Loucy (cell line): ENCODE data around the gene SIPA1.
A peak's percentile ranks its signal among the peaks of the same experiment; 100 is the strongest.

Experiments used
- H2AFZ ChIP-seq: fragments of 200-600 bp; sonication (generic); 2 replicates; pipeline ENCODE4 v1.6.0; 2016; ENCODE audit warnings: antibody characterized with exemption, mild to moderate bottlenecking, low read length, moderate library complexity
- H3F3A ChIP-seq: fragments of 200-600 bp; 2 replicates; pipeline ENCODE4 v1.6.0; 2016; ENCODE audit warnings: antibody characterized with exemption, low read depth, mild to moderate bottlenecking
- H3K27me3 ChIP-seq: fragments of 200-600 bp; sonication (generic); 2 replicates; pipeline ENCODE4 v1.6.1; 2014; ENCODE audit warnings: low read length, mild to moderate bottlenecking; ENCODE audit not compliant: insufficient read depth, poor library complexity, severe bottlenecking
- H3K36me3 ChIP-seq: fragments of 200-600 bp; sonication (generic); 2 replicates; pipeline ENCODE4 v1.6.1; 2016; ENCODE audit warnings: low read length; ENCODE audit not compliant: insufficient read depth
- H3K4me1 ChIP-seq: fragments of 200-600 bp; sonication (generic); 2 replicates; pipeline ENCODE4 v1.5.1; 2014; ENCODE audit warnings: low read length, mild to moderate bottlenecking; ENCODE audit not compliant: insufficient read depth, poor library complexity, severe bottlenecking
- H3K4me2 ChIP-seq: fragments of 200-600 bp; sonication (generic); 2 replicates; pipeline ENCODE4 v1.6.0; 2014; ENCODE audit warnings: antibody characterized with exemption, low read length, low read depth, mild to moderate bottlenecking; ENCODE audit not compliant: poor library complexity, severe bottlenecking
- H3K4me3 ChIP-seq: fragments of 200-600 bp; sonication (generic); 2 replicates; pipeline ENCODE4 v1.5.1; 2014; ENCODE audit warnings: low read length, mild to moderate bottlenecking, mixed read lengths; ENCODE audit not compliant: poor library complexity, severe bottlenecking
- H3K79me2 ChIP-seq: fragments of 200-600 bp; sonication (generic); 2 replicates; pipeline ENCODE4 v1.6.1; 2014; ENCODE audit warnings: low read length; ENCODE audit not compliant: insufficient read depth
- H3K9ac ChIP-seq: fragments of 200-600 bp; sonication (generic); 2 replicates; pipeline ENCODE4 v1.6.0; 2014; ENCODE audit warnings: mild to moderate bottlenecking, low read depth, low read length, moderate library complexity; ENCODE audit not compliant: poor library complexity, severe bottlenecking
- H3K9me2 ChIP-seq: fragments of 200-600 bp; sonication (generic); replicated peaks from 2 replicates; pipeline ENCODE4 v1.6.1; 2016; ENCODE audit warnings: low read depth, low read length, mixed read lengths
- H3K9me3 ChIP-seq: fragments of 200-600 bp; sonication (generic); 2 replicates; pipeline ENCODE4 v1.6.1; 2014; ENCODE audit warnings: mild to moderate bottlenecking, antibody characterized with exemption, low read length, low read depth; ENCODE audit not compliant: insufficient read depth
- H4K20me1 ChIP-seq: fragments of 200-600 bp; sonication (generic); 2 replicates; pipeline ENCODE4 v1.6.0; 2014; ENCODE audit warnings: antibody characterized with exemption, low read length, mild to moderate bottlenecking; ENCODE audit not compliant: insufficient read depth, poor library complexity, severe bottlenecking
- EZH2phosphoT487 ChIP-seq: fragments of 200-600 bp; IDR thresholded peaks from 2 replicates; pipeline ENCODE4 v1.6.1; 2018; ENCODE audit warnings: antibody characterized with exemption, mild to moderate bottlenecking, moderate library complexity, borderline replicate concordance
- TF ChIP-seq, protein P1 (sequence below): fragments of 200-600 bp; sonication (generic); conservative IDR thresholded peaks from 2 replicates; pipeline ENCODE4 v1.5.1; 2014; ENCODE audit warnings: mild to moderate bottlenecking, antibody characterized with exemption, low read length

The SIPA1 gene

DNA sequence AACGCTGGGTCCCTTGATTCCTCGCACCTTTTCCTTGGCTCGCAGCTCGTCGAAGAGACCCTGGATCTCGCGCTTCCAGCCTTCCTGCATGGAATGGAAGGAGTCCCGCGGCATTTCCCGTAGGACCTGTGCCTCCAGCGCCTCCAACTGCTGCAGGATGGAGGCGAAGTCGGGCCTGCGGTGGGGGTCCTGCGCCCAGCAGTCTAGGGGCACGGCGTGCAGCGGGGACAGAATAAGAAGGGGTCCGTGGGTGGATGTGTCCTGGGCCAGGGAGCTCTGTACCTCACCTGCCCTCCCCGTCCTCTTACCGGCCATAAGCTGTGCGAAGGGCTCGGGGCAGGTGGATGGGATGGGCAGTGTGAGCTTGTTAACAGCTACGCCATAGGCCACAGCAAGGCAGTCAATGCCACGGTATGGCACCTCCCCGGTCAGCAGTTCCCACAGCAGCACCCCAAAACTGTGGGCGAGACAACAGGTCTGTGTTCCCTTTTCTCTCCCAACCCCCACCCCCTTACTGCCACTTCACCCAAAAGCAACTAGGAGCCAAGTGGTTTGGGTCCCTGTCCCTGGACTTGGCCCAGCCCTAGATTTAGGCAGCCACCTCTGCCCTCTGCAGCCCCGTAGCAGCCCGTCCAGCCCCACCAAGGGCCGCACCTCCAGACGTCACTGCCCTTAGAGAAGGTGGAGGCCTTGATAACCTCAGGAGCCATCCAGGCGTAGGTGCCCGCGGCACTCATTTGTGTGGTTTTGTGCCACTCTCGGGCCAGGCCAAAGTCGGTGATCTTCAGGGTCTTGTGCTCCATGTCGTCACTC lies 30.1 kb upstream of the SIPA1 start:
- Histone ChIP-seq H3F3A (no peaks in the 10 kb centered on the region), H3K27me3 (no peaks in the 10 kb centered on the region), H3K4me3 (no peak overlapping the region), H3K79me2 (peaks cover 49% of the 10 kb centered on the region), H3K9me2 (no peaks in the 10 kb centered on the region), H3K4me2 (no peak overlapping the region), H2AFZ (no peak overlapping the region), H4K20me1 (peaks cover 30% of the 10 kb centered on the region), H3K4me1 (peaks cover 37% of the 10 kb centered on the region), H3K9me3 (no peaks in the 10 kb centered on the region), H3K9ac (no peak overlapping the region), H3K36me3 (peaks cover 41% of the 10 kb centered on the region; the same call in 1 of the 2 replicates)
- TF ChIP-seq EZH2phosphoT487, result no peak
- TF ChIP-seq, protein P1, sequence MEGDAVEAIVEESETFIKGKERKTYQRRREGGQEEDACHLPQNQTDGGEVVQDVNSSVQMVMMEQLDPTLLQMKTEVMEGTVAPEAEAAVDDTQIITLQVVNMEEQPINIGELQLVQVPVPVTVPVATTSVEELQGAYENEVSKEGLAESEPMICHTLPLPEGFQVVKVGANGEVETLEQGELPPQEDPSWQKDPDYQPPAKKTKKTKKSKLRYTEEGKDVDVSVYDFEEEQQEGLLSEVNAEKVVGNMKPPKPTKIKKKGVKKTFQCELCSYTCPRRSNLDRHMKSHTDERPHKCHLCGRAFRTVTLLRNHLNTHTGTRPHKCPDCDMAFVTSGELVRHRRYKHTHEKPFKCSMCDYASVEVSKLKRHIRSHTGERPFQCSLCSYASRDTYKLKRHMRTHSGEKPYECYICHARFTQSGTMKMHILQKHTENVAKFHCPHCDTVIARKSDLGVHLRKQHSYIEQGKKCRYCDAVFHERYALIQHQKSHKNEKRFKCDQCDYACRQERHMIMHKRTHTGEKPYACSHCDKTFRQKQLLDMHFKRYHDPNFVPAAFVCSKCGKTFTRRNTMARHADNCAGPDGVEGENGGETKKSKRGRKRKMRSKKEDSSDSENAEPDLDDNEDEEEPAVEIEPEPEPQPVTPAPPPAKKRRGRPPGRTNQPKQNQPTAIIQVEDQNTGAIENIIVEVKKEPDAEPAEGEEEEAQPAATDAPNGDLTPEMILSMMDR, result no peak

DNA sequence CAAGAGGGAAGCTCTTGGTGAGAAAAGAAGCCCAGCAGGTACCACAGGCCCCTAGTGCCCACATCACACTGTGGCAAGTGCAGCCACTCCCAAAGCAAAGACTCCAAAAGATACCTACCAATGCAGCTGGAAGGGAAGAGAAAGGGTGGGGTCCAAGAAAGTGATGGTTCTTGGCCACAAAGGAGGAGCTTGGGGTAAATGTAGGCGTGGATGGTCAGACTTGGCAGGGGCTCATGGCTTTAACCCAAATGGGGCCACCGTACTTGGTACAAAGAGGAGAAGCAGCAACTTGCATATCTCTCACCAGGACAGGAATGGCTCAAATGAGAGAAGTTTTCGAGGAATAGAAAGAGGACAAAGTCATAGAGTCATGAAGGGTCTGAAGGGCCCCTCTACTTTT lies 28.7 kb upstream of the SIPA1 start:
- peak overlapping the region; percentile 94 for H3K4me2 ChIP-seq
- H3K9ac ChIP-seq, result peak overlapping the region; percentile 99
- no peaks in the 10 kb centered on the region for H3F3A ChIP-seq
- H3K9me2 ChIP-seq, result no peaks in the 10 kb centered on the region
- H4K20me1 ChIP-seq, result peaks cover 41% of the 10 kb centered on the region
- H3K9me3 ChIP-seq, result no peaks in the 10 kb centered on the region
- H3K79me2 ChIP-seq, result peaks cover 64% of the 10 kb centered on the region
- H3K4me3 ChIP-seq, result peak overlapping the region; percentile 77
- TF ChIP-seq, protein P1, result no peak
- TF ChIP-seq EZH2phosphoT487, result no peak
- H3K27me3 ChIP-seq, result no peaks in the 10 kb centered on the region
- peaks cover 28% of the 10 kb centered on the region; the same call in 1 of the 2 replicates for H3K36me3 ChIP-seq
- H3K4me1 ChIP-seq, result peaks cover 40% of the 10 kb centered on the region
- no peak overlapping the region for H2AFZ ChIP-seq

DNA sequence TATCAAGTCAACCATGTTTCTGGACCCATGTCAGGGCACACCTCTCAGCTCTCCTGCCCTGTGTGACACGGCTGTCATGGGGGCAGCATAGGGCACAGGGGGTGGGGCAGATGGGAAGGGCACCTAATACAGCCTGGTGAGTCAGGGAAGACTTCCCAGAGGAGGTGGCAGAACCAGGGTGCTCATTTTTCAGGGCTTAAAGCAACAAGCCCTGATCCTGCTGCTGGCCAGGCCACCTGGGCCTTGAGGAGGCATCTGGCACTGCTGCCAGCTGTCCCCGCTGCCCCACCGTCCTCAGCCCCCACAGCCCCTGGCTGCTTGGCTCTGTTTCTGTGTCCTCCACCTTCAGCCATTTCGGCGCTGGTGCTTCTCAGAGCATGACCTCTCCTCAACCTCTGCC lies 28.2 kb upstream of the SIPA1 start:
- no peaks in the 10 kb centered on the region for H3K9me2 ChIP-seq
- peaks cover 68% of the 10 kb centered on the region for H3K79me2 ChIP-seq
- no peak overlapping the region for H2AFZ ChIP-seq
- H3K9ac ChIP-seq, result peak overlapping the region; percentile 99
- peaks cover 40% of the 10 kb centered on the region for H3K4me1 ChIP-seq
- H4K20me1 ChIP-seq, result peaks cover 41% of the 10 kb centered on the region
- TF ChIP-seq, protein P1, result no peak
- TF ChIP-seq EZH2phosphoT487, result no peak
- no peaks in the 10 kb centered on the region for H3K27me3 ChIP-seq
- no peaks in the 10 kb centered on the region for H3K9me3 ChIP-seq
- peak overlapping the region; percentile 94 for H3K4me2 ChIP-seq
- peak overlapping the region; percentile 77 for H3K4me3 ChIP-seq
- no peaks in the 10 kb centered on the region for H3F3A ChIP-seq
- H3K36me3 ChIP-seq, result peaks cover 25% of the 10 kb centered on the region; the same call in 1 of the 2 replicates
